ENCODE data around the gene MRPL24. TPM values are rescaled to one million over a fixed set of nuclear protein-coding genes. Genes with fewer than 3 reads are reported as not detected.

The MRPL24 gene
- total and polyA plus RNA-seq, 2 of the 13 experiments (the other 11 are each of a cell fraction or from before 2014, with no cell fraction given): 38.1 to 42.9 TPM

GRCh38 chr1:156767101-156767878 is 26.4 kb upstream of the MRPL24 start, which contains the start of gene PRCC (continued):
- TF ChIP-seq, protein P1, sequence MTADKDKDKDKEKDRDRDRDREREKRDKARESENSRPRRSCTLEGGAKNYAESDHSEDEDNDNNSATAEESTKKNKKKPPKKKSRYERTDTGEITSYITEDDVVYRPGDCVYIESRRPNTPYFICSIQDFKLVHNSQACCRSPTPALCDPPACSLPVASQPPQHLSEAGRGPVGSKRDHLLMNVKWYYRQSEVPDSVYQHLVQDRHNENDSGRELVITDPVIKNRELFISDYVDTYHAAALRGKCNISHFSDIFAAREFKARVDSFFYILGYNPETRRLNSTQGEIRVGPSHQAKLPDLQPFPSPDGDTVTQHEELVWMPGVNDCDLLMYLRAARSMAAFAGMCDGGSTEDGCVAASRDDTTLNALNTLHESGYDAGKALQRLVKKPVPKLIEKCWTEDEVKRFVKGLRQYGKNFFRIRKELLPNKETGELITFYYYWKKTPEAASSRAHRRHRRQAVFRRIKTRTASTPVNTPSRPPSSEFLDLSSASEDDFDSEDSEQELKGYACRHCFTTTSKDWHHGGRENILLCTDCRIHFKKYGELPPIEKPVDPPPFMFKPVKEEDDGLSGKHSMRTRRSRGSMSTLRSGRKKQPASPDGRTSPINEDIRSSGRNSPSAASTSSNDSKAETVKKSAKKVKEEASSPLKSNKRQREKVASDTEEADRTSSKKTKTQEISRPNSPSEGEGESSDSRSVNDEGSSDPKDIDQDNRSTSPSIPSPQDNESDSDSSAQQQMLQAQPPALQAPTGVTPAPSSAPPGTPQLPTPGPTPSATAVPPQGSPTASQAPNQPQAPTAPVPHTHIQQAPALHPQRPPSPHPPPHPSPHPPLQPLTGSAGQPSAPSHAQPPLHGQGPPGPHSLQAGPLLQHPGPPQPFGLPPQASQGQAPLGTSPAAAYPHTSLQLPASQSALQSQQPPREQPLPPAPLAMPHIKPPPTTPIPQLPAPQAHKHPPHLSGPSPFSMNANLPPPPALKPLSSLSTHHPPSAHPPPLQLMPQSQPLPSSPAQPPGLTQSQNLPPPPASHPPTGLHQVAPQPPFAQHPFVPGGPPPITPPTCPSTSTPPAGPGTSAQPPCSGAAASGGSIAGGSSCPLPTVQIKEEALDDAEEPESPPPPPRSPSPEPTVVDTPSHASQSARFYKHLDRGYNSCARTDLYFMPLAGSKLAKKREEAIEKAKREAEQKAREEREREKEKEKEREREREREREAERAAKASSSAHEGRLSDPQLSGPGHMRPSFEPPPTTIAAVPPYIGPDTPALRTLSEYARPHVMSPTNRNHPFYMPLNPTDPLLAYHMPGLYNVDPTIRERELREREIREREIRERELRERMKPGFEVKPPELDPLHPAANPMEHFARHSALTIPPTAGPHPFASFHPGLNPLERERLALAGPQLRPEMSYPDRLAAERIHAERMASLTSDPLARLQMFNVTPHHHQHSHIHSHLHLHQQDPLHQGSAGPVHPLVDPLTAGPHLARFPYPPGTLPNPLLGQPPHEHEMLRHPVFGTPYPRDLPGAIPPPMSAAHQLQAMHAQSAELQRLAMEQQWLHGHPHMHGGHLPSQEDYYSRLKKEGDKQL (CRISPR knock-in tag; IDR thresholded peaks at IDR 0.05; ENCODE audit: low read depth): no peak
- TF ChIP-seq ZNF326 (CRISPR knock-in tag; IDR thresholded peaks at IDR 0.05; ENCODE audit: borderline replicate concordance) (no peak), KMT2A (CRISPR knock-in tag; IDR thresholded peaks at IDR 0.05) (no peak; the same call in 1 of the 2 replicates), ZFP62 (CRISPR knock-in tag; IDR thresholded peaks at IDR 0.05) (peak; percentile 95; the same call in 1 of the 2 replicates), LRRFIP1 (CRISPR knock-in tag; conservative IDR thresholded peaks at IDR 0.05) (no peak), ZNF484 (CRISPR knock-in tag; IDR thresholded peaks at IDR 0.05; ENCODE audit: borderline replicate concordance, low read depth) (no peak), MLX (CRISPR knock-in tag; IDR thresholded peaks at IDR 0.05) (no peak), ZNF850 (CRISPR knock-in tag; conservative IDR thresholded peaks at IDR 0.05) (no peak), ZNF143 (CRISPR knock-in tag; IDR thresholded peaks at IDR 0.05) (peak; percentile 97), GATAD2A (CRISPR knock-in tag; IDR thresholded peaks at IDR 0.05) (0 out of 2 replicates have a peak, but pooled peaks have one; percentile 20), ZNF550 (CRISPR knock-in tag; IDR thresholded peaks at IDR 0.05; ENCODE audit: borderline replicate concordance) (no peak), ZNF253 (CRISPR knock-in tag; IDR thresholded peaks at IDR 0.05; ENCODE audit: borderline replicate concordance) (0 out of 2 replicates have a peak, but pooled peaks have one; percentile 19), MAFK (conservative IDR thresholded peaks at IDR 0.05 in 1 of 2, IDR thresholded peaks at IDR 0.05 in 1 of 2; ENCODE audit: low read length in 2 of 2) (no peak), PHF21A (CRISPR knock-in tag; IDR thresholded peaks at IDR 0.05) (0 out of 2 replicates have a peak, but pooled peaks have one; percentile 62)
- TF ChIP-seq, protein P2, sequence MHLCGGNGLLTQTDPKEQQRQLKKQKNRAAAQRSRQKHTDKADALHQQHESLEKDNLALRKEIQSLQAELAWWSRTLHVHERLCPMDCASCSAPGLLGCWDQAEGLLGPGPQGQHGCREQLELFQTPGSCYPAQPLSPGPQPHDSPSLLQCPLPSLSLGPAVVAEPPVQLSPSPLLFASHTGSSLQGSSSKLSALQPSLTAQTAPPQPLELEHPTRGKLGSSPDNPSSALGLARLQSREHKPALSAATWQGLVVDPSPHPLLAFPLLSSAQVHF (CRISPR knock-in tag; IDR thresholded peaks at IDR 0.05): no peak
- TF ChIP-seq, protein P3, sequence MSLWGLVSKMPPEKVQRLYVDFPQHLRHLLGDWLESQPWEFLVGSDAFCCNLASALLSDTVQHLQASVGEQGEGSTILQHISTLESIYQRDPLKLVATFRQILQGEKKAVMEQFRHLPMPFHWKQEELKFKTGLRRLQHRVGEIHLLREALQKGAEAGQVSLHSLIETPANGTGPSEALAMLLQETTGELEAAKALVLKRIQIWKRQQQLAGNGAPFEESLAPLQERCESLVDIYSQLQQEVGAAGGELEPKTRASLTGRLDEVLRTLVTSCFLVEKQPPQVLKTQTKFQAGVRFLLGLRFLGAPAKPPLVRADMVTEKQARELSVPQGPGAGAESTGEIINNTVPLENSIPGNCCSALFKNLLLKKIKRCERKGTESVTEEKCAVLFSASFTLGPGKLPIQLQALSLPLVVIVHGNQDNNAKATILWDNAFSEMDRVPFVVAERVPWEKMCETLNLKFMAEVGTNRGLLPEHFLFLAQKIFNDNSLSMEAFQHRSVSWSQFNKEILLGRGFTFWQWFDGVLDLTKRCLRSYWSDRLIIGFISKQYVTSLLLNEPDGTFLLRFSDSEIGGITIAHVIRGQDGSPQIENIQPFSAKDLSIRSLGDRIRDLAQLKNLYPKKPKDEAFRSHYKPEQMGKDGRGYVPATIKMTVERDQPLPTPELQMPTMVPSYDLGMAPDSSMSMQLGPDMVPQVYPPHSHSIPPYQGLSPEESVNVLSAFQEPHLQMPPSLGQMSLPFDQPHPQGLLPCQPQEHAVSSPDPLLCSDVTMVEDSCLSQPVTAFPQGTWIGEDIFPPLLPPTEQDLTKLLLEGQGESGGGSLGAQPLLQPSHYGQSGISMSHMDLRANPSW (CRISPR knock-in tag; IDR thresholded peaks at IDR 0.05; ENCODE audit: borderline replicate concordance): 0 out of 2 replicates have a peak, but pooled peaks have one; percentile 63

Data from HepG2 (cell line).